ENCODE data around the gene CLRN1.

Gene CLRN1

DNA sequence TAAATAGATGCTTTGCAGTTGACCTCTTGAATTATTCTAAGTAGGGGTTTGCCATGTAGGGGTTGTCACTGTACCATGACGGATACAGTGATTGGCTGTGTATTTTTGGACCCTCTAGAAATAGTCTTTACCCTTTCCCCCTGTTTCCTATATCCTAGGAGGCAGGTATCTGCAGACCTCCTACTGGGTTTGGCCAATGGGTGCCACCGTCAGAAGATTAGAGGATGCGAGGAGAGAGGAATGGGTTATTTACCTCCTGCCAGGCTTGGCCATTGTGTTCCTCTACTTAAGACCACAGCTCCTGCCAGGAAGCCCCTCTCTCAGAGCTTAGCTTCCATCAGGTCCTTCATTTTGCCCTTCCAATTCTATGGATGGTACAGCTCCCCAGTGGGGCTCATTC lies 40.2 kb upstream of the CLRN1 start:
- no peaks in the 10 kb centered on the region for H3K9me3 ChIP-seq
- no peaks in the 10 kb centered on the region for H3K27me3 ChIP-seq
- no peak for TF ChIP-seq CTCF (IDR thresholded peaks at IDR 0.05)
- peaks cover 14 to 15% of the 10 kb centered on the region in 2 experiments for H3K4me1 ChIP-seq (ENCODE audit: control insufficient read depth in 1 of 2, insufficient read depth in 1 of 2, low read depth in 1 of 2, low read length in 1 of 2)
- H3K36me3 ChIP-seq = no peaks in the 10 kb centered on the region
- H3K27ac ChIP-seq = no peak overlapping the region
- H3K4me3 ChIP-seq (ENCODE audit: low read depth in 1 of 2, low read length in 1 of 2) = no peak overlapping the region

GRCh38 chr3:151011427-151011826 lies 38.9 kb upstream of the CLRN1 start:
- Histone ChIP-seq H3K4me1 (ENCODE audit: control insufficient read depth in 1 of 2, insufficient read depth in 1 of 2, low read depth in 1 of 2, low read length in 1 of 2) (peaks cover 13% of the 10 kb centered on the region in 2 experiments), H3K9me3 (no peaks in the 10 kb centered on the region), H3K36me3 (no peaks in the 10 kb centered on the region), H3K27ac (no peak overlapping the region), H3K4me3 (ENCODE audit: low read depth in 1 of 2, low read length in 1 of 2) (no peak overlapping the region), H3K27me3 (no peaks in the 10 kb centered on the region)
- TF ChIP-seq CTCF (IDR thresholded peaks at IDR 0.05) = no peak

GRCh38 chr3:151009981-151010380 lies 37.5 kb upstream of the CLRN1 start:
- no peaks in the 10 kb centered on the region for H3K9me3 ChIP-seq
- no peak overlapping the region for H3K4me3 ChIP-seq (ENCODE audit: low read depth in 1 of 2, low read length in 1 of 2)
- H3K4me1 ChIP-seq (ENCODE audit: control insufficient read depth in 1 of 2, insufficient read depth in 1 of 2, low read depth in 1 of 2, low read length in 1 of 2) = no peaks in the 10 kb centered on the region
- no peaks in the 10 kb centered on the region for H3K27me3 ChIP-seq
- TF ChIP-seq CTCF (IDR thresholded peaks at IDR 0.05) = no peak
- H3K36me3 ChIP-seq = no peaks in the 10 kb centered on the region
- no peak overlapping the region for H3K27ac ChIP-seq

- Histone ChIP-seq H3K36me3 (no peaks in the 10 kb centered on the region), H3K27ac (no peak overlapping the region), H3K4me3 (ENCODE audit: low read depth in 1 of 2, low read length in 1 of 2) (no peak overlapping the region), H3K9me3 (no peaks in the 10 kb centered on the region), H3K4me1 (ENCODE audit: control insufficient read depth in 1 of 2, insufficient read depth in 1 of 2, low read depth in 1 of 2, low read length in 1 of 2) (no peaks in the 10 kb centered on the region), H3K27me3 (no peaks in the 10 kb centered on the region)
- no peak for TF ChIP-seq CTCF (IDR thresholded peaks at IDR 0.05)
Measured at GRCh38 chr3:151009430-151009829, 36.9 kb upstream of the CLRN1 start.

DNA sequence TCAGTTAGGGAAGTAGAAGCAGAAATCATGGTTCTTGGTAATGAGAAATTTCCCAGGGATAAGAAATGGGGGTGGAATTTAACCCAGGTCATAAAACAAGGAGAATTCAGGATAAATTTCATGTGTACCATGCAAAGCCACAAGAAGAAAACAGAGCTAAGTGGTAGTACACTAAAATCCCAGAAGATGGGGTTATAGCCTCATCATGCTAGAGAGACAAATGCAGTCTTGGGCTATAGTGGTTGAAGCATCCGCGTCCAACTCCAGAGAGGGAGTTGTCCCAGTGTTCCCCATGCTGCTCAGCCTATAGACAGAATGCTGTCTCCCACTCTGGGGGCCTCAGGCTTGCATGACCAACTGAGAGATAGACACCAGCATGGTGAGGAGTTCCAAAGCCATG lies 36.2 kb upstream of the CLRN1 start:
- no peak for TF ChIP-seq CTCF (IDR thresholded peaks at IDR 0.05)
- Histone ChIP-seq H3K4me3 (ENCODE audit: low read depth in 1 of 2, low read length in 1 of 2) (no peak overlapping the region), H3K27ac (no peak overlapping the region), H3K9me3 (no peaks in the 10 kb centered on the region), H3K36me3 (no peaks in the 10 kb centered on the region), H3K4me1 (ENCODE audit: control insufficient read depth in 1 of 2, insufficient read depth in 1 of 2, low read depth in 1 of 2, low read length in 1 of 2) (no peaks in the 10 kb centered on the region), H3K27me3 (no peaks in the 10 kb centered on the region)

DNA sequence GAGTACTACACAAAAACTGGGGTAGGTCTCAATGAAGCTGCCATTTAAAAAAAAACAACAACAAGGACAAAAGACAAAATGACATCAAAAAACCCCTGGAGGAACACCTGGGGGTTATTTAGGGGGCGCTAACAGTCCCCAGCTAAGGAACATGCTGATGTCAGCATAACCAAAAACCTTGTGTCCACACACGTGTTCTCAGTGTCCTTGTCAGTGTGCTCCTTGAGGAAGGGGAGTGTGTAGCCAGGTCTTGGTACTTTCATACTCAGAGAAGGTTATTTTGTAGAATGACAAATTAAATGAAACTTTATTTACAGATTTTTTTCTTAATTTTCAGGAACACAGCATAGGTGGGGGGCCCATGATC lies 31.2 kb upstream of the CLRN1 start:
- TF ChIP-seq CTCF (IDR thresholded peaks at IDR 0.05) = no peak
- H3K27me3 ChIP-seq = no peaks in the 10 kb centered on the region

More for the DNA sequence above, 31.2 kb upstream of the CLRN1 start:
- no peaks in the 10 kb centered on the region for H3K36me3 ChIP-seq
- H3K4me3 ChIP-seq (ENCODE audit: low read depth in 1 of 2, low read length in 1 of 2) = no peak overlapping the region
- no peak overlapping the region for H3K27ac ChIP-seq
- H3K9me3 ChIP-seq = no peaks in the 10 kb centered on the region
- H3K4me1 ChIP-seq (ENCODE audit: control insufficient read depth in 1 of 2, insufficient read depth in 1 of 2, low read depth in 1 of 2, low read length in 1 of 2) = no peaks in the 10 kb centered on the region
